Astrocyte (in vitro differentiated cells and primary cell): Measurements from ENCODE around the gene SLC9A9. TPM values are rescaled to one million over a fixed set of nuclear protein-coding genes. Genes with fewer than 3 reads are reported as not detected.

Experiments used
- DNase-seq: peaks from one replicate; pipeline ENCODE4 v3.0.0-alpha.2; 2010; ENCODE audit warnings: low read depth
- FAIRE-seq: peaks from 2 replicates; lab custom pipeline; 2011; peaks lifted over from hg19 to GRCh38; lab: Jason Lieb, UNC
- H2AFZ ChIP-seq: 2 replicates; pipeline ENCODE4 v1.6.0; 2012; ENCODE audit warnings: low read depth, low read length, inconsistent platforms
- H3K27ac ChIP-seq: 2 replicates; pipeline ENCODE4 v1.5.1; 2011; ENCODE audit warnings: low read depth, low read length, inconsistent platforms
- H3K27me3 ChIP-seq: 2 replicates; pipeline ENCODE4 v1.6.0; 2011; ENCODE audit warnings: low read length, inconsistent platforms; ENCODE audit not compliant: insufficient read depth
- H3K36me3 ChIP-seq: 2 replicates; pipeline ENCODE4 v1.5.1; 2011; ENCODE audit warnings: low read length, inconsistent platforms; ENCODE audit not compliant: insufficient read depth
- H3K4me1 ChIP-seq: 2 replicates; pipeline ENCODE4 v1.5.1; 2011; ENCODE audit warnings: low read length, inconsistent platforms; ENCODE audit not compliant: insufficient read depth
- H3K4me2 ChIP-seq: 2 replicates; pipeline ENCODE4 v1.6.0; 2012; ENCODE audit warnings: low read length, inconsistent platforms
- H3K4me3 ChIP-seq: 2 replicates; pipeline ENCODE4 v1.5.1; 2011; ENCODE audit warnings: low read depth, mild to moderate bottlenecking, low read length, inconsistent platforms; ENCODE audit not compliant: insufficient read depth
- H3K79me2 ChIP-seq: 2 replicates; pipeline ENCODE4 v1.6.0; 2012; ENCODE audit warnings: mild to moderate bottlenecking, low read length, inconsistent platforms; ENCODE audit not compliant: insufficient read depth
- H3K9ac ChIP-seq: 2 replicates; pipeline ENCODE4 v1.6.0; 2012; ENCODE audit warnings: mild to moderate bottlenecking, low read length, inconsistent platforms
- H3K9me3 ChIP-seq: 2 replicates; pipeline ENCODE4 v1.5.1; 2012; ENCODE audit warnings: low read depth, mild to moderate bottlenecking, low read length, inconsistent platforms; ENCODE audit not compliant: insufficient read depth
- H4K20me1 ChIP-seq: 2 replicates; pipeline ENCODE4 v1.6.0; 2012; ENCODE audit warnings: low read length, inconsistent platforms; ENCODE audit not compliant: insufficient read depth
- H3K27ac Mint-ChIP-seq: one replicate; pipeline ENCODE4 v1.8.0; 2021; ENCODE audit warnings: mild to moderate bottlenecking, mixed read lengths; ENCODE audit not compliant: unreplicated experiment
- H3K27me3 Mint-ChIP-seq: one replicate; pipeline ENCODE4 v1.8.0; 2021; ENCODE audit warnings: low read depth, mixed read lengths; ENCODE audit not compliant: unreplicated experiment
- H3K36me3 Mint-ChIP-seq: one replicate; pipeline ENCODE4 v1.8.0; 2021; ENCODE audit warnings: low read depth, mixed read lengths; ENCODE audit not compliant: unreplicated experiment
- H3K4me1 Mint-ChIP-seq: one replicate; pipeline ENCODE4 v1.8.0; 2021; ENCODE audit warnings: low read depth, mixed read lengths; ENCODE audit not compliant: unreplicated experiment
- H3K4me3 Mint-ChIP-seq: one replicate; pipeline ENCODE4 v1.8.0; 2021; ENCODE audit warnings: mild to moderate bottlenecking, moderate library complexity, mixed read lengths; ENCODE audit not compliant: unreplicated experiment
- H3K9me3 Mint-ChIP-seq: one replicate; pipeline ENCODE4 v1.8.0; 2021; ENCODE audit warnings: mild to moderate bottlenecking, mixed read lengths; ENCODE audit not compliant: unreplicated experiment
- CTCF ChIP-seq: IDR thresholded peaks from 2 replicates; pipeline ENCODE4 v1.5.1; 2011; ENCODE audit warnings: low read depth, mild to moderate bottlenecking, inconsistent platforms, low read length, moderate library complexity; ENCODE audit not compliant: insufficient read depth
- EZH2 ChIP-seq: IDR thresholded peaks from 2 replicates; pipeline ENCODE4 v1.6.1; 2012; ENCODE audit warnings: mild to moderate bottlenecking, low read length, inconsistent platforms; ENCODE audit not compliant: insufficient read depth
- total RNA-seq: library from RNA; stranded (reverse); gene quantifications from 2 replicates; pipeline ENCODE4 v1.2.1, GENCODE V29; 2021

The SLC9A9 gene
- total RNA-seq, 1 donor from 2014 or later, result 1.5 TPM

DNA sequence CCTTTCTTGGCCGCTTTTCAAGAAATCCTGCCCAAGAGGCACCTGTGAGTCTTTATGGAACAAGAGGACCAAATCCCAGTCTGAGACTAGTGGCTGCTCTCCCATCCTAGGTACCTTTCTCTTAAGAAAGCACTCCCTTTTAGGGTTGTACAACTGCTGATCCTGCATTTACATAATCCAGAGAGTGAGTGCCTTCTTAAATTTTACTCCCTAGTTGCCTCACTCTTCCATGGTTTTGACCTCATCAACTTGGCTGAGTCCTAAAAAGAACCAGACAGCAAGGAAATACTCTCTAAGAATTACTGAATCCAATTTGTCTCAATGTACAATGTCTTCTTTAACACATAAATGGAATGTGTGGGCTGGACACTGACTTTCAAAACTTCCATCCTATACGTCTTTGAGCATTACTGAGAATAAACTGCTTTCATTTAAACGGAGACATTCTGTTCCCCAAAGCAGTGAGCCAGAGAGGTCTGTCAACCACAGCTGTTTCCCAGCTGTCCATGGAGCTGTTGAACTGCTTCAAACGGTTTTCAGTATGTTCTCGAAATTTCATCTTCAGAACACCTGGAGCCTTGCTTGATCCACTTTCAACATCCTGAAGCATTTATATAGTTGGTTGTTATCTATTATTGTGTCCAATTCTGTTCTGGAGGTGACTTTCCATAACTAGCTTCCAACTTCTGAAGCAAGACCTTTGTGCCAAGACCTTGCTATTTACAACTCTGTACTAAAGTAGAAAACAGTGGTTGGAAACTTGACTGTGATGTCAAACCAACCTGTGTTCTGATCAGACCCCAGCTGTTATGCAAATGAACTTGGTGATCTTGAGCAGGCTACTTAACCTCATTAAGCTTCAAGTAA, 179.1 kb downstream of the SLC9A9 start:
- H3K4me1 Mint-ChIP-seq, result no peaks in the 10 kb centered on the region
- no peak overlapping the region for H3K27ac Mint-ChIP-seq
- no peaks in the 10 kb centered on the region for H3K27me3 ChIP-seq
- no peak overlapping the region for H3K4me2 ChIP-seq
- no peaks in the 10 kb centered on the region for H3K4me1 ChIP-seq
- no peak overlapping the region for H3K4me3 ChIP-seq
- no peak overlapping the region for H3K9ac ChIP-seq
- H3K27me3 Mint-ChIP-seq, result no peaks in the 10 kb centered on the region
- no peak overlapping the region for H3K4me3 Mint-ChIP-seq
- FAIRE-seq (no peak), DNase-seq (no peak)
- no peak overlapping the region for H3K27ac ChIP-seq
- H3K9me3 Mint-ChIP-seq, result peaks cover 3% of the 10 kb centered on the region
- no peaks in the 10 kb centered on the region for H3K9me3 ChIP-seq
- no peaks in the 10 kb centered on the region for H3K36me3 Mint-ChIP-seq
- TF ChIP-seq CTCF (no peak), EZH2 (no peak)
- no peaks in the 10 kb centered on the region for H3K36me3 ChIP-seq
- H4K20me1 ChIP-seq, result no peaks in the 10 kb centered on the region
- H2AFZ ChIP-seq, result no peak overlapping the region
- no peaks in the 10 kb centered on the region for H3K79me2 ChIP-seq

DNA sequence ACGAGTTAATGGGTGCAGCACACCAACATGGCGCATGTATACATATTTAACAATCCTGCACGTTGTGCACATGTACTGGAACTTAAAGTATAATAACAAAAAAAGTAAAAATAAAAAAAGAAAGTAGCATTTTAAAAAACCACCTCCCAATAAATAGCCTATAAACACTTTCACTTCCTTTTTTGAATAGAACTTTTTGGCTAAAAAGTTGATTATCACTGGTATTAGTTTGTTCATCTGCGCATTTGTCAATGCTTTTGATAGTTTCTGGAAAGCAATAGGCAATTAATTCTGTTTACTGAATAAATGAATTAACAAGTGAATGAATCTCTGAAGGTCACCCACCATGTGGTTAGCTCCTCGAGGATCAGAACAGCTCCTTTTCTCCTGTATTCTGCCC, 179.9 kb downstream of the SLC9A9 start:
- no peak overlapping the region for H3K4me3 ChIP-seq
- FAIRE-seq, result no peak
- Mint-ChIP-seq H3K27ac (no peak overlapping the region), H3K27me3 (no peaks in the 10 kb centered on the region), H3K4me3 (no peak overlapping the region), H3K9me3 (peaks cover 8% of the 10 kb centered on the region), H3K36me3 (no peaks in the 10 kb centered on the region), H3K4me1 (no peaks in the 10 kb centered on the region)
- no peak overlapping the region for H3K4me2 ChIP-seq
- no peak overlapping the region for H3K27ac ChIP-seq
- H2AFZ ChIP-seq, result no peak overlapping the region
- no peaks in the 10 kb centered on the region for H3K4me1 ChIP-seq
- TF ChIP-seq EZH2, result no peak
- no peak for TF ChIP-seq CTCF
- H3K27me3 ChIP-seq, result no peaks in the 10 kb centered on the region
- H3K36me3 ChIP-seq, result no peaks in the 10 kb centered on the region
- no peaks in the 10 kb centered on the region for H4K20me1 ChIP-seq
- H3K9me3 ChIP-seq, result no peaks in the 10 kb centered on the region
- no peaks in the 10 kb centered on the region for H3K79me2 ChIP-seq
- no peak for DNase-seq
- H3K9ac ChIP-seq, result no peak overlapping the region

DNA sequence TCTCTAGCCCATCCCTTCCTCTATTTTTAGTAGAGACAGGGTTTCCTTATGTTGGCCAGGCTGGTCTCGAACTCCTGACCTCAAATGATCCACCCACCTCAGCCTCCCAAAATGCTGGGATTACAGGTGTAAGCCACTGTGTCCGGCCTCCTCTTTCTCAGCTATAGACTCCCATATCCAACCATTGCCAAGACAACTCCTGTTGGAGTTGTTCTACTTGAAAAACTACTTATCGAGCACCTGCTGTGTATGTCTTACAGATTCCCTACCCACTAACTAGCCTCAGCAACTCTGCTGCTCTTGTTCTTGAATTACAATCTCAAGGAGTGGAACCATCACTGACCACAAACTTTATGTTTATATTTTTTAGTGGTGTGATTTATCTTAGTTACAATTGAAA, 186.6 kb downstream of the SLC9A9 start:
- H3K9me3 Mint-ChIP-seq, result peaks cover 14% of the 10 kb centered on the region
- peaks cover 4% of the 10 kb centered on the region for H3K4me1 Mint-ChIP-seq
- Histone ChIP-seq H4K20me1 (no peaks in the 10 kb centered on the region), H2AFZ (no peak overlapping the region), H3K4me3 (no peak overlapping the region), H3K79me2 (no peaks in the 10 kb centered on the region), H3K4me1 (no peaks in the 10 kb centered on the region), H3K9ac (no peak overlapping the region), H3K4me2 (no peak overlapping the region), H3K9me3 (no peaks in the 10 kb centered on the region), H3K27me3 (no peaks in the 10 kb centered on the region), H3K36me3 (no peaks in the 10 kb centered on the region), H3K27ac (no peak overlapping the region)
- no peak for TF ChIP-seq EZH2
- TF ChIP-seq CTCF, result no peak
- DNase-seq, result no peak
- H3K36me3 Mint-ChIP-seq, result no peaks in the 10 kb centered on the region
- no peak overlapping the region for H3K4me3 Mint-ChIP-seq
- H3K27ac Mint-ChIP-seq, result no peak overlapping the region
- no peaks in the 10 kb centered on the region for H3K27me3 Mint-ChIP-seq
- no peak for FAIRE-seq
